Loucy (cell line): ENCODE measurements around the gene GPATCH2L.

ENCODE experiments used
- CTCF ChIP-seq: fragments of 200-600 bp; sonication (generic); conservative IDR thresholded peaks from 2 replicates; pipeline ENCODE4 v1.5.1; 2014; ENCODE audit warnings: mild to moderate bottlenecking, antibody characterized with exemption, low read length
- EZH2phosphoT487 ChIP-seq: fragments of 200-600 bp; IDR thresholded peaks from 2 replicates; pipeline ENCODE4 v1.6.1; 2018; ENCODE audit warnings: antibody characterized with exemption, mild to moderate bottlenecking, moderate library complexity, borderline replicate concordance

GRCh38 chr14:76193696-76194095 is 42.0 kb downstream of the GPATCH2L start:
- no peak for TF ChIP-seq CTCF
- TF ChIP-seq EZH2phosphoT487 = no peak
